ENCODE measurements around the gene PWWP2B.

The PWWP2B gene

GRCh38 chr10:132360766-132361447, 36.1 kb upstream of the PWWP2B start:
- CTCF ChIA-PET = interaction anchor here (0.6 to 1.5 kb wide), 9 partner anchors 10 to 94 kb away, joined by 3 to 10 read pairs (median 3); no protein-coding TSS in a partner anchor

GRCh38 chr10:132361581-132362101, 35.4 kb upstream of the PWWP2B start:
- DNase-seq (ENCODE audit: extremely low spot score) = no peak
- ChIA-PET POLR2A (no interaction called here), CTCF (interaction anchor here (0.6 to 1.5 kb wide), 5 partner anchors 9 to 46 kb away, joined by 3 to 10 read pairs (median 3); no protein-coding TSS in a partner anchor)
- no peak for TF ChIP-seq HDGF (IDR thresholded peaks at IDR 0.05; ENCODE audit: borderline replicate concordance)
- TF ChIP-seq ELF4 (IDR thresholded peaks at IDR 0.05) = no peak
- TF ChIP-seq ZNF384 (IDR thresholded peaks at IDR 0.05) = no peak
- no peak for TF ChIP-seq FOXM1 (IDR thresholded peaks at IDR 0.05; ENCODE audit: borderline replicate concordance)
- no peak for TF ChIP-seq FOXA1 (IDR thresholded peaks at IDR 0.05)
- no peak for TF ChIP-seq ARNT (IDR thresholded peaks at IDR 0.05)
- no peak for TF ChIP-seq BHLHE40 (IDR thresholded peaks at IDR 0.05; ENCODE audit: borderline replicate concordance)
- TF ChIP-seq NFRKB (IDR thresholded peaks at IDR 0.05) = no peak
- TF ChIP-seq FOXK2 (IDR thresholded peaks at IDR 0.05) = no peak
- TF ChIP-seq SP1 (IDR thresholded peaks at IDR 0.05) = no peak
- no peak for TF ChIP-seq LEF1 (IDR thresholded peaks at IDR 0.05; ENCODE audit: borderline replicate concordance)
- TF ChIP-seq SUZ12 (IDR thresholded peaks at IDR 0.05) = no peak
- no peak for TF ChIP-seq CTBP1 (IDR thresholded peaks at IDR 0.05; ENCODE audit: borderline replicate concordance)
- TF ChIP-seq TARDBP (IDR thresholded peaks at IDR 0.05) = no peak
- no peak for TF ChIP-seq PKNOX1 (IDR thresholded peaks at IDR 0.05)
- no peak for TF ChIP-seq L3MBTL2 (conservative IDR thresholded peaks at IDR 0.05)

More at GRCh38 chr10:132360766-132361447, 36.1 kb upstream of the PWWP2B start:
- DNase-seq (ENCODE audit: extremely low spot score) = peak; percentile 75
- POLR2A ChIA-PET = interaction anchor here (1.1 kb wide), 1 partner anchor 25 kb away, joined by 3 read pairs; no protein-coding TSS in a partner anchor
- no peak for TF ChIP-seq TARDBP (IDR thresholded peaks at IDR 0.05)
- TF ChIP-seq HDGF (IDR thresholded peaks at IDR 0.05; ENCODE audit: borderline replicate concordance) = no peak
- no peak for TF ChIP-seq FOXM1 (IDR thresholded peaks at IDR 0.05; ENCODE audit: borderline replicate concordance)
- no peak for TF ChIP-seq ZNF384 (IDR thresholded peaks at IDR 0.05)
- TF ChIP-seq ARNT (IDR thresholded peaks at IDR 0.05) = no peak
- no peak for TF ChIP-seq LEF1 (IDR thresholded peaks at IDR 0.05; ENCODE audit: borderline replicate concordance)
- no peak for TF ChIP-seq SP1 (IDR thresholded peaks at IDR 0.05)
- TF ChIP-seq FOXA1 (IDR thresholded peaks at IDR 0.05) = no peak
- no peak for TF ChIP-seq ELF4 (IDR thresholded peaks at IDR 0.05)
- no peak for TF ChIP-seq BHLHE40 (IDR thresholded peaks at IDR 0.05; ENCODE audit: borderline replicate concordance)
- no peak for TF ChIP-seq FOXK2 (IDR thresholded peaks at IDR 0.05)
- no peak for TF ChIP-seq NFRKB (IDR thresholded peaks at IDR 0.05)
- no peak for TF ChIP-seq SUZ12 (IDR thresholded peaks at IDR 0.05)
- no peak for TF ChIP-seq L3MBTL2 (conservative IDR thresholded peaks at IDR 0.05)
- no peak for TF ChIP-seq CTBP1 (IDR thresholded peaks at IDR 0.05; ENCODE audit: borderline replicate concordance)
- no peak for TF ChIP-seq PKNOX1 (IDR thresholded peaks at IDR 0.05)

- no peak for DNase-seq (ENCODE audit: extremely low spot score)
- no peak for TF ChIP-seq BHLHE40 (IDR thresholded peaks at IDR 0.05; ENCODE audit: borderline replicate concordance)
- no peak for TF ChIP-seq PKNOX1 (IDR thresholded peaks at IDR 0.05)
- no peak for TF ChIP-seq LEF1 (IDR thresholded peaks at IDR 0.05; ENCODE audit: borderline replicate concordance)
- no peak for TF ChIP-seq FOXK2 (IDR thresholded peaks at IDR 0.05)
- TF ChIP-seq ZNF384 (IDR thresholded peaks at IDR 0.05) = no peak
- no peak for TF ChIP-seq TARDBP (IDR thresholded peaks at IDR 0.05)
- no peak for TF ChIP-seq HDGF (IDR thresholded peaks at IDR 0.05; ENCODE audit: borderline replicate concordance)
- TF ChIP-seq NFRKB (IDR thresholded peaks at IDR 0.05) = no peak
- no peak for TF ChIP-seq L3MBTL2 (conservative IDR thresholded peaks at IDR 0.05)
- POLR2A ChIA-PET = no interaction called here
- CTCF ChIA-PET = interaction anchor here (1.4 kb wide), 1 partner anchor 9 kb away, joined by 3 read pairs; no protein-coding TSS in a partner anchor
These were observed 34.8 kb upstream of the PWWP2B start for GRCh38 chr10:132362151-132362611.

GRCh38 chr10:132363376-132363775, 33.6 kb upstream of the PWWP2B start:
- CTCF ChIA-PET = no interaction called here

More at GRCh38 chr10:132363376-132363775, 33.6 kb upstream of the PWWP2B start:
- DNase-seq (ENCODE audit: extremely low spot score) = no peak
- POLR2A ChIA-PET = no interaction called here
- no peak for TF ChIP-seq SP1 (IDR thresholded peaks at IDR 0.05)
- TF ChIP-seq L3MBTL2 (conservative IDR thresholded peaks at IDR 0.05) = no peak
- no peak for TF ChIP-seq BHLHE40 (IDR thresholded peaks at IDR 0.05; ENCODE audit: borderline replicate concordance)
- no peak for TF ChIP-seq ZNF384 (IDR thresholded peaks at IDR 0.05)
- no peak for TF ChIP-seq ARNT (IDR thresholded peaks at IDR 0.05)
- no peak for TF ChIP-seq PKNOX1 (IDR thresholded peaks at IDR 0.05)

All from HEK293T (cell line).